Liver (tissue), 3 donors: Measurements from ENCODE around the gene PAIP2B.

ENCODE experiments used
- CTCF ChIP-seq: fragments of 150-350 bp; IDR thresholded peaks from 2 replicates; pipeline ENCODE4 v1.5.1; 2017; ENCODE audit warnings: improper control_type of control experiment, low read depth, low read length; ENCODE audit not compliant: missing input control
- JUND ChIP-seq, 2 donors: IDR thresholded peaks; 2 replicates each; pipeline ENCODE4 v1.6.1; 2016; ENCODE audit warnings: antibody characterized with exemption in 2 of 2
- REST ChIP-seq: IDR thresholded peaks from 2 replicates; pipeline ENCODE4 v1.6.1; 2016; ENCODE audit warnings: antibody characterized with exemption, mild to moderate bottlenecking
- TAF1 ChIP-seq: conservative IDR thresholded peaks from 2 replicates; pipeline ENCODE4 v1.6.1; 2016; ENCODE audit warnings: antibody characterized with exemption, mild to moderate bottlenecking
- donor health status: healthy.
- donor health status: healthy.

- no peak for TF ChIP-seq CTCF
- TF ChIP-seq JUND (IDR thresholded peaks at IDR 0.05), result no peak
- TF ChIP-seq REST, result no peak
- no peak for TF ChIP-seq TAF1
Measured at GRCh38 chr2:71155846-71156245, 71.1 kb downstream of the PAIP2B start.
